ENCODE measurements around the gene PARP15. TPM values are rescaled to one million over a fixed set of nuclear protein-coding genes. Genes with fewer than 3 reads are reported as not detected.

Gene PARP15
- total and polyA plus RNA-seq, 4 donors = 2.4 to 6.1 (median 4.4) TPM

DNA sequence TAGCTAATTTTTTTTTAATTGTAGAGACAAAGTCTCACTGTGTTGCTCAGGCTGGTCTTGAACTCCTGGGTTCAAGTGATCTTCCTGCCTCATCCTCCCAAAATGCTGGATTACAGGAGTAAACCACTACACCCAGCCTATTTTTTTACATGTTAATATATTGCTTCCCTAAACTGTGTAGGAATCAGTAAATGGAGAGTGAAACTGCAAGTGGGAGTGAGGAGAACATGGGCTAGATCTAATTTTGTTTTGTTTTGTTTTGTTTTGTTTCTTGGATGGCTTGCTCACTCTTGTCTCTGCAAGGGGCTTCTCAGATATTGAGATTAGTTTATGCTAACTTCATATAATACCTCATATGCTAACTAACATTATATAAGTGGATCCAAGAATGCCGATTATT is 31.5 kb downstream of the PARP15 start:
- TF ChIP-seq, protein P1, sequence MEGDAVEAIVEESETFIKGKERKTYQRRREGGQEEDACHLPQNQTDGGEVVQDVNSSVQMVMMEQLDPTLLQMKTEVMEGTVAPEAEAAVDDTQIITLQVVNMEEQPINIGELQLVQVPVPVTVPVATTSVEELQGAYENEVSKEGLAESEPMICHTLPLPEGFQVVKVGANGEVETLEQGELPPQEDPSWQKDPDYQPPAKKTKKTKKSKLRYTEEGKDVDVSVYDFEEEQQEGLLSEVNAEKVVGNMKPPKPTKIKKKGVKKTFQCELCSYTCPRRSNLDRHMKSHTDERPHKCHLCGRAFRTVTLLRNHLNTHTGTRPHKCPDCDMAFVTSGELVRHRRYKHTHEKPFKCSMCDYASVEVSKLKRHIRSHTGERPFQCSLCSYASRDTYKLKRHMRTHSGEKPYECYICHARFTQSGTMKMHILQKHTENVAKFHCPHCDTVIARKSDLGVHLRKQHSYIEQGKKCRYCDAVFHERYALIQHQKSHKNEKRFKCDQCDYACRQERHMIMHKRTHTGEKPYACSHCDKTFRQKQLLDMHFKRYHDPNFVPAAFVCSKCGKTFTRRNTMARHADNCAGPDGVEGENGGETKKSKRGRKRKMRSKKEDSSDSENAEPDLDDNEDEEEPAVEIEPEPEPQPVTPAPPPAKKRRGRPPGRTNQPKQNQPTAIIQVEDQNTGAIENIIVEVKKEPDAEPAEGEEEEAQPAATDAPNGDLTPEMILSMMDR (IDR thresholded peaks at IDR 0.05; ENCODE audit: control extremely low read depth, extremely low read depth) = no peak

DNA sequence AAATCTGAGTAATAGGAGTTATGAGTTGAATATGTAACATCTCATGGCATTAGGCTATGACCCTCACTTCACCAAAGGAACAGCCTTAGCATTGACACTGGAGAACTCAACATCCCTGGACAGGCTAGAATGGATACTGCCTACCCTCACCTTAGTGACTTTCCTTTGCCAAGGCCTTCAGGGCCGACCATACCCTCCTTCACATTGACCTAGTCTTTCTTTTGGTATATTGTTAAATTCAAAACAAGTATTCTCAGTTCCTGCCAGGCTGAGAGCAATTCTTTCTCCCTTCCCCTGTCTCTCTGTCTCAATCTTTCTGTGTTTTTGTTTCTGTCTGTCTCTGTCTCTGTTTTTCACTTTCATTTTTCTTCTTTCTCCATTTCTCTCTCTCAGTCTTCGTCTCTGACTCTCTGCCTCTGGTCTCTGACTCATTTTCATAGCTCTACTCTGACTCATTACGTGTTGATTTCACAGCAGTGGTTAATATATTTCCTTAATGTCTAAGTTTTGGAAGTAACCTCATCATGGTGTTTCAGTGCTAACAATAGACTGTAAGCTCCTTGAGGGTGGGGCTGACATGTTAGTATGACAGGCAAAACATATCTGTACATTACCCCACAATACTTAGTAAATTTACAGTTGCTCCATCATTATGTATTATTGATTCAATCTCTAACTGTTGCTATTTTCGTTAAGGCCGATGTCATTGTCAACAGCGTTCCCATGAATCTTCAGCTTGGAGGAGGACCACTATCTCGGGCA is 32.5 kb downstream of the PARP15 start:
- peaks cover 0 to 10% (median 0%) of the 10 kb centered on the region in 5 donors for H3K4me1 ChIP-seq (ENCODE audit: control insufficient read depth in 5 of 5, insufficient read depth in 5 of 5, low read length in 5 of 5)
- WGBS, 2 donors = 80 to 86% methylated on average over 7 of the region's 7 CpGs
- no peaks in the 10 kb centered on the region for H3K27me3 ChIP-seq (ENCODE audit: control insufficient read depth in 3 of 3, insufficient read depth in 3 of 3, low read length in 2 of 3)
- DNase-seq (no peak), ATAC-seq (ENCODE audit: insufficient read depth, low FRiP score) (no peak)
- no peak overlapping the region for H3K9ac ChIP-seq (ENCODE audit: insufficient read depth in 1 of 2, low read length in 2 of 2)
- no peak overlapping the region for H3K4me3 ChIP-seq
- H3K27ac ChIP-seq (ENCODE audit: low read depth in 1 of 2, low read length in 1 of 2) = no peak overlapping the region
- H3K9me3 ChIP-seq (ENCODE audit: control insufficient read depth in 4 of 4, insufficient read depth in 3 of 4, low read length in 3 of 4) = no peaks in the 10 kb centered on the region
- H3K36me3 ChIP-seq (ENCODE audit: control insufficient read depth in 4 of 4, insufficient read depth in 4 of 4, low read length in 4 of 4) = no peaks in the 10 kb centered on the region
- TF ChIP-seq, protein P1 (IDR thresholded peaks at IDR 0.05; ENCODE audit: control extremely low read depth, extremely low read depth) = no peak

More for the DNA sequence above, 31.5 kb downstream of the PARP15 start:
- WGBS, 2 donors = 92 to 95% methylated on average over 1 of the region's 1 CpG
- ATAC-seq (ENCODE audit: insufficient read depth, low FRiP score) (no peak), DNase-seq (no peak)
- Histone ChIP-seq H3K9ac (ENCODE audit: insufficient read depth in 1 of 2, low read length in 2 of 2) (no peak overlapping the region), H3K27ac (ENCODE audit: low read depth in 1 of 2, low read length in 1 of 2) (no peak overlapping the region), H3K27me3 (ENCODE audit: control insufficient read depth in 3 of 3, insufficient read depth in 3 of 3, low read length in 2 of 3) (no peaks in the 10 kb centered on the region), H3K4me1 (ENCODE audit: control insufficient read depth in 5 of 5, insufficient read depth in 5 of 5, low read length in 5 of 5) (peaks cover 0 to 10% (median 0%) of the 10 kb centered on the region in 5 donors), H3K36me3 (ENCODE audit: control insufficient read depth in 4 of 4, insufficient read depth in 4 of 4, low read length in 4 of 4) (no peaks in the 10 kb centered on the region), H3K9me3 (ENCODE audit: control insufficient read depth in 4 of 4, insufficient read depth in 3 of 4, low read length in 3 of 4) (no peaks in the 10 kb centered on the region), H3K4me3 (no peak overlapping the region)

DNA sequence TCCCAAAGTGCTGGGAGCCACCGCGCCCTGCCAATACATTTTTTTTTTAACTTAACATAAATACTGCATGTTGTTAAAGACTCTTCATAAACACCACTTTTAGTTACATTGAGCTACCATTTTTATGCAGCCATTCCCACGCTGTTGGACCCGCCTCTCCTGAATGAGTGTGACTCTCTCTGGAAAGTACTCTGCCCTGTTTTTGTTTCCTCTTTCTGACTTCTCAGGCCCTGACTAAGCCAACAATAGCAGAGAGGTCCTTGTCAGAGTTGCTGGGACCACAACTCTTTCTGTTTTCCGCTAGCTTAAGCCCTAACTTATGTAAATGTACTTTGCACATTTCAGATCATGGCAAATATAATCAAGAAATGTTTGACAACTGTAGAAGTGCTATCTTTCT is 35.2 kb downstream of the PARP15 start:
- WGBS, 2 donors = 89 to 93% methylated on average over 5 of the region's 5 CpGs
- TF ChIP-seq, protein P1 (IDR thresholded peaks at IDR 0.05; ENCODE audit: control extremely low read depth, extremely low read depth) = no peak
- no peak overlapping the region for H3K4me3 ChIP-seq
- no peak for ATAC-seq (ENCODE audit: insufficient read depth, low FRiP score)
- no peaks in the 10 kb centered on the region for H3K9me3 ChIP-seq (ENCODE audit: control insufficient read depth in 4 of 4, insufficient read depth in 3 of 4, low read length in 3 of 4)
- DNase-seq = no peak
- H3K9ac ChIP-seq (ENCODE audit: insufficient read depth in 1 of 2, low read length in 2 of 2) = no peak overlapping the region
- H3K36me3 ChIP-seq (ENCODE audit: control insufficient read depth in 4 of 4, insufficient read depth in 4 of 4, low read length in 4 of 4) = no peaks in the 10 kb centered on the region
- peaks cover 0 to 10% (median 0%) of the 10 kb centered on the region in 5 donors for H3K4me1 ChIP-seq (ENCODE audit: control insufficient read depth in 5 of 5, insufficient read depth in 5 of 5, low read length in 5 of 5)
- no peak overlapping the region for H3K27ac ChIP-seq (ENCODE audit: low read depth in 1 of 2, low read length in 1 of 2)
- H3K27me3 ChIP-seq (ENCODE audit: control insufficient read depth in 3 of 3, insufficient read depth in 3 of 3, low read length in 2 of 3) = peaks cover 0 to 5% (median 0%) of the 10 kb centered on the region in 3 donors

Measured in lung (tissue), 12 donors.